ENCODE results near the gene TUB.

The TUB gene

DNA sequence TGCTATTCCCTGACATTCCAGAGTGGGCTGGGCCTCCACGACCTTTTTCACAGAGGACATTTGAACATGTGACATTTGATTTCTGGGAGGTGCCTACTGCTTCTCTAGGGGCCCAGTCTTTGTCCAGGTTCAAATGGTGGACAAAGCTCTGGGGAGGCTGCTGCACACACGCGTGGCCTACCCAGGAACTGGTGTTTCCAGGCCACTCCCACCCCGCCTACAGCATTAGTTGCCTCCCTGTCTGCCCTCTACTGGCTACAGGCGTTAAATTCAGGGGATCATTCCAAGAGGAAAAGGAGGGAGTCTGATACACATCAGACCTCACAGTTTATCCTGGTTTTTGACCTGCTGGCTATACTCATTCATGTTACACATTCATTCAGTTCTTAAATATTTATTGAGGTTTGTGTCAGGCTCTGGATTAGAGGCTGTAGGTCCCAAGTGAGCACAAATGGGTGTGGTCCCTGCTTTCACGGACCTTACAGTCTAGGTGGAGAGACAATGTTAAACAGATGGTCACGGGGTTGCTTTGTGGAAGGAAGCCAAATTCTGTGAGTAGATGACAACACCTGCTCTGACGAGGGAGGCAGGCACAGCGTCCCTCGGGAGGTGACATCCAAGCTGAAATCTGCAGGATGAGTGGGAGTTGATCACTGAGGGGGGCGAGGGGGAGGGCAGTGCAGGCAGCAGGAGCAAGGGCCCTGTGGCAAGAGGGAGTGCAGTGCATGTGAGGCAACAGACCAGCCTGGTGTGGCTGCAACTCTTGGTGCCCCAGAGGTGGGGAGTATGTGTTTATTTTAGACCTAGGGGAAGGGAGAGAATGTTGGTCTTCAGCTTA lies 11.8 kb downstream of the TUB start (continued):
- TF ChIP-seq, protein P1, sequence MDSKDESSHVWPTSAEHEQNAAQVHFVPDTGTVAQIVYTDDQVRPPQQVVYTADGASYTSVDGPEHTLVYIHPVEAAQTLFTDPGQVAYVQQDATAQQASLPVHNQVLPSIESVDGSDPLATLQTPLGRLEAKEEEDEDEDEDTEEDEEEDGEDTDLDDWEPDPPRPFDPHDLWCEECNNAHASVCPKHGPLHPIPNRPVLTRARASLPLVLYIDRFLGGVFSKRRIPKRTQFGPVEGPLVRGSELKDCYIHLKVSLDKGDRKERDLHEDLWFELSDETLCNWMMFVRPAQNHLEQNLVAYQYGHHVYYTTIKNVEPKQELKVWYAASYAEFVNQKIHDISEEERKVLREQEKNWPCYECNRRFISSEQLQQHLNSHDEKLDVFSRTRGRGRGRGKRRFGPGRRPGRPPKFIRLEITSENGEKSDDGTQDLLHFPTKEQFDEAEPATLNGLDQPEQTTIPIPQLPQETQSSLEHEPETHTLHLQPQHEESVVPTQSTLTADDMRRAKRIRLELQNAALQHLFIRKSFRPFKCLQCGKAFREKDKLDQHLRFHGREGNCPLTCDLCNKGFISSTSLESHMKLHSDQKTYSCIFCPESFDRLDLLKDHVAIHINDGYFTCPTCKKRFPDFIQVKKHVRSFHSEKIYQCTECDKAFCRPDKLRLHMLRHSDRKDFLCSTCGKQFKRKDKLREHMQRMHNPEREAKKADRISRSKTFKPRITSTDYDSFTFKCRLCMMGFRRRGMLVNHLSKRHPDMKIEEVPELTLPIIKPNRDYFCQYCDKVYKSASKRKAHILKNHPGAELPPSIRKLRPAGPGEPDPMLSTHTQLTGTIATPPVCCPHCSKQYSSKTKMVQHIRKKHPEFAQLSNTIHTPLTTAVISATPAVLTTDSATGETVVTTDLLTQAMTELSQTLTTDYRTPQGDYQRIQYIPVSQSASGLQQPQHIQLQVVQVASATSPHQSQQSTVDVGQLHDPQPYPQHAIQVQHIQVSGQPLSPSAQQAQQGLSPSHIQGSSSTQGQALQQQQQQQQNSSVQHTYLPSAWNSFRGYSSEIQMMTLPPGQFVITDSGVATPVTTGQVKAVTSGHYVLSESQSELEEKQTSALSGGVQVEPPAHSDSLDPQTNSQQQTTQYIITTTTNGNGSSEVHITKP (tag by site-specific recombination; IDR thresholded peaks at IDR 0.05), result peak; percentile 33; the same call in 1 of the 2 replicates
- TF ChIP-seq ZEB2 (tag by site-specific recombination; IDR thresholded peaks at IDR 0.05) (no peak), ZNF350 (tag by site-specific recombination; IDR thresholded peaks at IDR 0.05) (no peak)

DNA sequence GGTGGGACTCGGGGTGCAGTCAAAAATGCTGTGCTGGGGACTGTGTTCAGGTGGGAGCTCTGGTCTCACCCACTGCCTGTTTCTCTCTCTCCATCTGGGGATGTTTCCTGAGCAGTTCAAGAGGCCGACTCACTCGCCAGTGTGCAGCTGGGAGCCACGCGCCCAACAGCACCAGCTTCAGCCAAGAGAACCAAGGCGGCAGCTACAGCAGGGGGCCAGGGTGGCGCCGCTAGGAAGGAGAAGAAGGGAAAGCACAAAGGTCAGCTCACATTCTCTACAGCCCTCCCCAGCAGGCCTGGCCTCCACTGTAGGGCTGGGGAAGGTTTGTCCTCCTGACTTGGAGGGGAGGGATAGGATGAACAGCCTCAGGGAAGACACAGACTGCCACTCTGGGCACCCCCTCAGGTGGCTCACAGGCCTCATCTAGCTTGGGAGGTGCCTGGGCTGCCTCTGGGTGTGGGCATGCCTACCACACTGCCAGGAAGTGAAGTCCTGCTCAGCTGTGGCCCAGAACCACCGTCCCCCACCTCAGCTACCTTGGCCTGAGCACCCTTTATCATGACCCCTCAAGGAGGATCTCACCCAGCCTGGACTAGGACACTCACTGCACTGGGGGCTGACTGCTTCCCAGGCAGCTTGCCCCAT lies 13.0 kb downstream of the TUB start:
- ChIA-PET CTCF (interaction anchor here (0.6 to 19.6 kb wide), 6 partner anchors 11 to 267 kb away, joined by 3 to 532 read pairs (median 8); no protein-coding TSS in a partner anchor), POLR2A (interaction anchor here (0.9 to 1.3 kb wide), 2 partner anchors 11 to 13 kb away, joined by 3 to 4 read pairs; partner anchors contain the start of gene TUB)
- Histone ChIP-seq H3K27ac (ENCODE audit: extremely low read depth, low read depth, low read length) (no peak overlapping the region), H3K9me3 (ENCODE audit: control insufficient read depth, insufficient read depth, low read depth, low read length) (no peaks in the 10 kb centered on the region), H3K4me3 (ENCODE audit: low read depth, low read length) (no peak overlapping the region), H3K4me1 (ENCODE audit: control insufficient read depth, insufficient read depth, low read length) (no peaks in the 10 kb centered on the region), H3K36me3 (ENCODE audit: control insufficient read depth in 2 of 2, insufficient read depth in 1 of 2, low read length in 2 of 2) (peaks cover 0 to 91% of the 10 kb centered on the region in 2 experiments; a peak in 1 of 3 replicates)
- TF ChIP-seq HOXD13 (CRISPR knock-in tag; IDR thresholded peaks at IDR 0.05; ENCODE audit: borderline replicate concordance), result no peak

DNA sequence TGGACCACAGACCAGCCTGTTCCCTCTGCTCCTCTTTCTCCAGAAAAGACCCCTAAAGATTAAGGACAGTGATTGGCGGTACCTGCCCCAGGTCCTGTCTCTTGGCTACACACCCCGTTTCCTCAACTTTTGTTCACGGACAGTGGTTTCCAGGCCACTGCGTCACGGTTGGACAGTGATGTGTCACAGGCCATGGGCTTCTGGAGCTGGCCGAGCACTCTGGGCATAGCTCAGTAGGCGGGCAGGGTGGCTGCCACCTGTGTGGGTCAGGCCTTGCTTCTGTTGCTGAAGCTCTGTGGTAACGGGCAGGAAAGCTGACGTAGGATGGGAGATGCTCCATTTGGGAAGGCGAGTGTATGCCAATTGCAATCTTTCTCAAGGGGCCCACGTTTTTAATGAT lies 13.6 kb downstream of the TUB start:
- H3K9me3 ChIP-seq (ENCODE audit: control insufficient read depth, insufficient read depth, low read depth, low read length), result no peaks in the 10 kb centered on the region
- ChIA-PET POLR2A (interaction anchor here (0.9 kb wide), 1 partner anchor 12 kb away, joined by 3 read pairs; no protein-coding TSS in a partner anchor), CTCF (interaction anchor here (0.6 to 19.6 kb wide), 3 partner anchors 62 to 268 kb away, joined by 3 to 532 read pairs (median 374); no protein-coding TSS in a partner anchor)
- peaks cover 0 to 97% of the 10 kb centered on the region in 2 experiments; a peak in 1 of 3 replicates for H3K36me3 ChIP-seq (ENCODE audit: control insufficient read depth in 2 of 2, insufficient read depth in 1 of 2, low read length in 2 of 2)
- no peak overlapping the region for H3K4me3 ChIP-seq (ENCODE audit: low read depth, low read length)
- no peak overlapping the region for H3K27ac ChIP-seq (ENCODE audit: extremely low read depth, low read depth, low read length)
- TF ChIP-seq PRDM1 (tag by site-specific recombination; IDR thresholded peaks at IDR 0.05), result no peak
- no peak for TF ChIP-seq ZNF211 (tag by site-specific recombination; IDR thresholded peaks at IDR 0.05; ENCODE audit: low read depth)
- TF ChIP-seq, protein P2, sequence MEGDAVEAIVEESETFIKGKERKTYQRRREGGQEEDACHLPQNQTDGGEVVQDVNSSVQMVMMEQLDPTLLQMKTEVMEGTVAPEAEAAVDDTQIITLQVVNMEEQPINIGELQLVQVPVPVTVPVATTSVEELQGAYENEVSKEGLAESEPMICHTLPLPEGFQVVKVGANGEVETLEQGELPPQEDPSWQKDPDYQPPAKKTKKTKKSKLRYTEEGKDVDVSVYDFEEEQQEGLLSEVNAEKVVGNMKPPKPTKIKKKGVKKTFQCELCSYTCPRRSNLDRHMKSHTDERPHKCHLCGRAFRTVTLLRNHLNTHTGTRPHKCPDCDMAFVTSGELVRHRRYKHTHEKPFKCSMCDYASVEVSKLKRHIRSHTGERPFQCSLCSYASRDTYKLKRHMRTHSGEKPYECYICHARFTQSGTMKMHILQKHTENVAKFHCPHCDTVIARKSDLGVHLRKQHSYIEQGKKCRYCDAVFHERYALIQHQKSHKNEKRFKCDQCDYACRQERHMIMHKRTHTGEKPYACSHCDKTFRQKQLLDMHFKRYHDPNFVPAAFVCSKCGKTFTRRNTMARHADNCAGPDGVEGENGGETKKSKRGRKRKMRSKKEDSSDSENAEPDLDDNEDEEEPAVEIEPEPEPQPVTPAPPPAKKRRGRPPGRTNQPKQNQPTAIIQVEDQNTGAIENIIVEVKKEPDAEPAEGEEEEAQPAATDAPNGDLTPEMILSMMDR (tag by site-specific recombination; IDR thresholded peaks at IDR 0.05), result no peak
- TF ChIP-seq GLIS2 (tag by site-specific recombination; IDR thresholded peaks at IDR 0.05), result no peak
- no peaks in the 10 kb centered on the region for H3K4me1 ChIP-seq (ENCODE audit: control insufficient read depth, insufficient read depth, low read length)

DNA sequence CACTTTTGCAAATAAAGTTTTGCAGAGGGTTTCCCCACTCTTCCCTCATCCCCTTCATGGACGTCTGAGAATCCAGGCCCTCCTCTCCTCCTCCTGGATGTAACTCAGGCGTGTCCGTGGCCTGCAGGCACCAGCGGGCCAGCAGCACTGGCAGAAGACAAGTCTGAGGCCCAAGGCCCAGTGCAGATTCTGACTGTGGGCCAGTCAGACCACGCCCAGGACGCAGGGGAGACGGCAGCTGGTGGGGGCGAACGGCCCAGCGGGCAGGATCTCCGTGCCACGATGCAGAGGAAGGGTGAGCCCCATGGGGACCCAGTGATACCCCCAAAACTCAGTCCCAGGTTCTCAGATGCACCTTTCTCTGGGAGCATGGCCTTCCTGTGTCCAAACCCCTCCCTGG lies 14.4 kb downstream of the TUB start:
- H3K4me1 ChIP-seq (ENCODE audit: control insufficient read depth, insufficient read depth, low read length), result no peaks in the 10 kb centered on the region
- H3K9me3 ChIP-seq (ENCODE audit: control insufficient read depth, insufficient read depth, low read depth, low read length), result no peaks in the 10 kb centered on the region
- H3K36me3 ChIP-seq (ENCODE audit: control insufficient read depth in 2 of 2, insufficient read depth in 1 of 2, low read length in 2 of 2), result peaks cover 0 to 100% of the 10 kb centered on the region in 2 experiments; a peak in 1 of 3 replicates
- H3K27ac ChIP-seq (ENCODE audit: extremely low read depth, low read depth, low read length), result no peak overlapping the region
- TF ChIP-seq ZNF223 (tag by site-specific recombination; IDR thresholded peaks at IDR 0.05), result no peak
- no peak for TF ChIP-seq ZNF529 (tag by site-specific recombination; IDR thresholded peaks at IDR 0.05; ENCODE audit: insufficient replicate concordance)
- TF ChIP-seq, protein P3, sequence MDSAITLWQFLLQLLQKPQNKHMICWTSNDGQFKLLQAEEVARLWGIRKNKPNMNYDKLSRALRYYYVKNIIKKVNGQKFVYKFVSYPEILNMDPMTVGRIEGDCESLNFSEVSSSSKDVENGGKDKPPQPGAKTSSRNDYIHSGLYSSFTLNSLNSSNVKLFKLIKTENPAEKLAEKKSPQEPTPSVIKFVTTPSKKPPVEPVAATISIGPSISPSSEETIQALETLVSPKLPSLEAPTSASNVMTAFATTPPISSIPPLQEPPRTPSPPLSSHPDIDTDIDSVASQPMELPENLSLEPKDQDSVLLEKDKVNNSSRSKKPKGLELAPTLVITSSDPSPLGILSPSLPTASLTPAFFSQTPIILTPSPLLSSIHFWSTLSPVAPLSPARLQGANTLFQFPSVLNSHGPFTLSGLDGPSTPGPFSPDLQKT (IDR thresholded peaks at IDR 0.05; ENCODE audit: borderline replicate concordance, low read depth, low read length), result no peak
- TF ChIP-seq ZNF768 (tag by site-specific recombination; IDR thresholded peaks at IDR 0.05), result no peak
- no peak for TF ChIP-seq ZNF830 (tag by site-specific recombination; IDR thresholded peaks at IDR 0.05; ENCODE audit: low read depth)
- TF ChIP-seq OVOL3 (tag by site-specific recombination; IDR thresholded peaks at IDR 0.05), result no peak
- TF ChIP-seq ZNF555 (tag by site-specific recombination; conservative IDR thresholded peaks at IDR 0.05), result no peak
- TF ChIP-seq, protein P4, sequence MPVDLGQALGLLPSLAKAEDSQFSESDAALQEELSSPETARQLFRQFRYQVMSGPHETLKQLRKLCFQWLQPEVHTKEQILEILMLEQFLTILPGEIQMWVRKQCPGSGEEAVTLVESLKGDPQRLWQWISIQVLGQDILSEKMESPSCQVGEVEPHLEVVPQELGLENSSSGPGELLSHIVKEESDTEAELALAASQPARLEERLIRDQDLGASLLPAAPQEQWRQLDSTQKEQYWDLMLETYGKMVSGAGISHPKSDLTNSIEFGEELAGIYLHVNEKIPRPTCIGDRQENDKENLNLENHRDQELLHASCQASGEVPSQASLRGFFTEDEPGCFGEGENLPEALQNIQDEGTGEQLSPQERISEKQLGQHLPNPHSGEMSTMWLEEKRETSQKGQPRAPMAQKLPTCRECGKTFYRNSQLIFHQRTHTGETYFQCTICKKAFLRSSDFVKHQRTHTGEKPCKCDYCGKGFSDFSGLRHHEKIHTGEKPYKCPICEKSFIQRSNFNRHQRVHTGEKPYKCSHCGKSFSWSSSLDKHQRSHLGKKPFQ (tag by site-specific recombination; IDR thresholded peaks at IDR 0.05), result no peak
- POLR2A ChIA-PET, result no interaction called here
- CTCF ChIA-PET, result interaction anchor here (1.7 to 19.6 kb wide), 3 partner anchors 9 to 88 kb away, joined by 4 to 532 read pairs (median 374); no protein-coding TSS in a partner anchor
- no peak overlapping the region for H3K4me3 ChIP-seq (ENCODE audit: low read depth, low read length)
